ENCODE measurements around the gene FRMD1. TPM values are rescaled to one million over a fixed set of nuclear protein-coding genes. Genes with fewer than 3 reads are reported as not detected.
A peak's percentile ranks its signal among the peaks of the same experiment; 100 is the strongest.

The FRMD1 gene
- total RNA-seq, 1 experiment from 2014 or later: not detected

GRCh38 chr6:168067081-168067759, 11.8 kb downstream of the FRMD1 start:
- H3K36me3 ChIP-seq (replicated peaks; ENCODE audit: control insufficient read depth, insufficient read depth, low read length): no peaks in the 10 kb centered on the region
- H3K4me3 ChIP-seq (ENCODE audit: insufficient read depth, low read depth, low read length): no peak overlapping the region
- H3K27me3 ChIP-seq (ENCODE audit: control insufficient read depth, insufficient read depth, low read length): no peaks in the 10 kb centered on the region
- no peak for DNase-seq

GRCh38 chr6:168064226-168064807, 14.7 kb downstream of the FRMD1 start:
- no peaks in the 10 kb centered on the region for H3K27me3 ChIP-seq (ENCODE audit: control insufficient read depth, insufficient read depth, low read length)
- no peak for DNase-seq
- no peak overlapping the region for H3K4me3 ChIP-seq (ENCODE audit: insufficient read depth, low read depth, low read length)
- no peaks in the 10 kb centered on the region for H3K36me3 ChIP-seq (replicated peaks; ENCODE audit: control insufficient read depth, insufficient read depth, low read length)

- no peak overlapping the region for H3K4me3 ChIP-seq (ENCODE audit: insufficient read depth, low read depth, low read length)
- no peaks in the 10 kb centered on the region for H3K27me3 ChIP-seq (ENCODE audit: control insufficient read depth, insufficient read depth, low read length)
- H3K36me3 ChIP-seq (replicated peaks; ENCODE audit: control insufficient read depth, insufficient read depth, low read length): no peaks in the 10 kb centered on the region
- DNase-seq: no peak
These were observed 15.6 kb downstream of the FRMD1 start for GRCh38 chr6:168063431-168063830.

GRCh38 chr6:168062346-168063289, 16.4 kb downstream of the FRMD1 start:
- Histone ChIP-seq H3K4me3 (ENCODE audit: insufficient read depth, low read depth, low read length) (no peak overlapping the region), H3K27me3 (ENCODE audit: control insufficient read depth, insufficient read depth, low read length) (no peaks in the 10 kb centered on the region), H3K36me3 (replicated peaks; ENCODE audit: control insufficient read depth, insufficient read depth, low read length) (no peaks in the 10 kb centered on the region)
- DNase-seq: no peak

- Histone ChIP-seq H3K27me3 (ENCODE audit: control insufficient read depth, insufficient read depth, low read length) (no peaks in the 10 kb centered on the region), H3K36me3 (replicated peaks; ENCODE audit: control insufficient read depth, insufficient read depth, low read length) (no peaks in the 10 kb centered on the region), H3K4me3 (ENCODE audit: insufficient read depth, low read depth, low read length) (no peak overlapping the region)
- DNase-seq: peak; percentile 43
These were observed 17.5 kb downstream of the FRMD1 start for GRCh38 chr6:168061269-168062210.

GRCh38 chr6:168060521-168060931, 18.5 kb downstream of the FRMD1 start:
- Histone ChIP-seq H3K4me3 (ENCODE audit: insufficient read depth, low read depth, low read length) (no peak overlapping the region), H3K27me3 (ENCODE audit: control insufficient read depth, insufficient read depth, low read length) (no peaks in the 10 kb centered on the region), H3K36me3 (replicated peaks; ENCODE audit: control insufficient read depth, insufficient read depth, low read length) (no peaks in the 10 kb centered on the region)
- DNase-seq: peak; percentile 88

- Histone ChIP-seq H3K36me3 (replicated peaks; ENCODE audit: control insufficient read depth, insufficient read depth, low read length) (no peaks in the 10 kb centered on the region), H3K27me3 (ENCODE audit: control insufficient read depth, insufficient read depth, low read length) (no peaks in the 10 kb centered on the region), H3K4me3 (ENCODE audit: insufficient read depth, low read depth, low read length) (no peak overlapping the region)
- DNase-seq: peak; percentile 84
These were observed 20.1 kb downstream of the FRMD1 start for GRCh38 chr6:168058691-168059551.

- no peak for DNase-seq
- Histone ChIP-seq H3K27me3 (ENCODE audit: control insufficient read depth, insufficient read depth, low read length) (no peaks in the 10 kb centered on the region), H3K4me3 (ENCODE audit: insufficient read depth, low read depth, low read length) (no peak overlapping the region), H3K36me3 (replicated peaks; ENCODE audit: control insufficient read depth, insufficient read depth, low read length) (no peaks in the 10 kb centered on the region)
These were observed 21.2 kb downstream of the FRMD1 start for GRCh38 chr6:168057836-168058235.

- no peaks in the 10 kb centered on the region for H3K36me3 ChIP-seq (replicated peaks; ENCODE audit: control insufficient read depth, insufficient read depth, low read length)
- DNase-seq: peak; percentile 46
- H3K4me3 ChIP-seq (ENCODE audit: insufficient read depth, low read depth, low read length): no peak overlapping the region
- no peaks in the 10 kb centered on the region for H3K27me3 ChIP-seq (ENCODE audit: control insufficient read depth, insufficient read depth, low read length)
These were observed 22.0 kb downstream of the FRMD1 start for GRCh38 chr6:168056892-168057527.

- no peak overlapping the region for H3K4me3 ChIP-seq (ENCODE audit: insufficient read depth, low read depth, low read length)
- no peak for DNase-seq
- no peaks in the 10 kb centered on the region for H3K36me3 ChIP-seq (replicated peaks; ENCODE audit: control insufficient read depth, insufficient read depth, low read length)
- H3K27me3 ChIP-seq (ENCODE audit: control insufficient read depth, insufficient read depth, low read length): no peaks in the 10 kb centered on the region
These were observed 23.1 kb downstream of the FRMD1 start for GRCh38 chr6:168055696-168056489.

GRCh38 chr6:168054765-168055560, 24.0 kb downstream of the FRMD1 start:
- Histone ChIP-seq H3K27me3 (ENCODE audit: control insufficient read depth, insufficient read depth, low read length) (no peaks in the 10 kb centered on the region), H3K4me3 (ENCODE audit: insufficient read depth, low read depth, low read length) (no peak overlapping the region), H3K36me3 (replicated peaks; ENCODE audit: control insufficient read depth, insufficient read depth, low read length) (no peaks in the 10 kb centered on the region)
- DNase-seq: no peak

- DNase-seq: peak; percentile 45
- Histone ChIP-seq H3K4me3 (ENCODE audit: insufficient read depth, low read depth, low read length) (no peak overlapping the region), H3K27me3 (ENCODE audit: control insufficient read depth, insufficient read depth, low read length) (no peaks in the 10 kb centered on the region), H3K36me3 (replicated peaks; ENCODE audit: control insufficient read depth, insufficient read depth, low read length) (no peaks in the 10 kb centered on the region)
These were observed 25.0 kb downstream of the FRMD1 start for GRCh38 chr6:168053957-168054471.
